ENCODE results near the gene SLFN11.

DNA sequence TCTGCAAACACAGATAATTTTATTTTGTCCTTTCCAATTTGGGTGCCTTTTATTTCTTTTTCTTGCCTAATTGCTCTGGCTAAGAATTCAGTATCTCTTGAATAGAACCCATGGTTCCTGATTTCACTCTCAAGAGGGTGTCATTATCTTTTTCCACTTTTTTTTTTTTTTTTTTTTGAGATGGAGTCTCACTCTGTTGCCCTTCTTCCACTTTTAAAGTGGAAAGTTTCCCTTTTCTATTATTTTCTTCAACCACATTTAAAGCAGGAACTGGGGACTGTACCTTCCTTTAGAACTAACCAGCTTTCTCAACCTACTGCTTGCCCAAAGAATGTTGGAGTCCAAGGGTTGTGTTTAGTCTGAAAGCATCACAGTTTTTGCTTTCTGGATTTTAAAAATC lies 31.1 kb downstream of the SLFN11 start:
- TF ChIP-seq, protein P1, sequence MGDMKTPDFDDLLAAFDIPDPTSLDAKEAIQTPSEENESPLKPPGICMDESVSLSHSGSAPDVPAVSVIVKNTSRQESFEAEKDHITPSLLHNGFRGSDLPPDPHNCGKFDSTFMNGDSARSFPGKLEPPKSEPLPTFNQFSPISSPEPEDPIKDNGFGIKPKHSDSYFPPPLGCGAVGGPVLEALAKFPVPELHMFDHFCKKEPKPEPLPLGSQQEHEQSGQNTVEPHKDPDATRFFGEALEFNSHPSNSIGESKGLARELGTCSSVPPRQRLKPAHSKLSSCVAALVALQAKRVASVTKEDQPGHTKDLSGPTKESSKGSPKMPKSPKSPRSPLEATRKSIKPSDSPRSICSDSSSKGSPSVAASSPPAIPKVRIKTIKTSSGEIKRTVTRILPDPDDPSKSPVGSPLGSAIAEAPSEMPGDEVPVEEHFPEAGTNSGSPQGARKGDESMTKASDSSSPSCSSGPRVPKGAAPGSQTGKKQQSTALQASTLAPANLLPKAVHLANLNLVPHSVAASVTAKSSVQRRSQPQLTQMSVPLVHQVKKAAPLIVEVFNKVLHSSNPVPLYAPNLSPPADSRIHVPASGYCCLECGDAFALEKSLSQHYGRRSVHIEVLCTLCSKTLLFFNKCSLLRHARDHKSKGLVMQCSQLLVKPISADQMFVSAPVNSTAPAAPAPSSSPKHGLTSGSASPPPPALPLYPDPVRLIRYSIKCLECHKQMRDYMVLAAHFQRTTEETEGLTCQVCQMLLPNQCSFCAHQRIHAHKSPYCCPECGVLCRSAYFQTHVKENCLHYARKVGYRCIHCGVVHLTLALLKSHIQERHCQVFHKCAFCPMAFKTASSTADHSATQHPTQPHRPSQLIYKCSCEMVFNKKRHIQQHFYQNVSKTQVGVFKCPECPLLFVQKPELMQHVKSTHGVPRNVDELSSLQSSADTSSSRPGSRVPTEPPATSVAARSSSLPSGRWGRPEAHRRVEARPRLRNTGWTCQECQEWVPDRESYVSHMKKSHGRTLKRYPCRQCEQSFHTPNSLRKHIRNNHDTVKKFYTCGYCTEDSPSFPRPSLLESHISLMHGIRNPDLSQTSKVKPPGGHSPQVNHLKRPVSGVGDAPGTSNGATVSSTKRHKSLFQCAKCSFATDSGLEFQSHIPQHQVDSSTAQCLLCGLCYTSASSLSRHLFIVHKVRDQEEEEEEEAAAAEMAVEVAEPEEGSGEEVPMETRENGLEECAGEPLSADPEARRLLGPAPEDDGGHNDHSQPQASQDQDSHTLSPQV (IDR thresholded peaks at IDR 0.05), result no peak
- TF ChIP-seq JUN (IDR thresholded peaks at IDR 0.05; ENCODE audit: borderline replicate concordance, low read depth, low read length) (no peak), JUN (CRISPR knock-in tag; IDR thresholded peaks at IDR 0.05; ENCODE audit: borderline replicate concordance) (no peak), RFX5 (IDR thresholded peaks at IDR 0.05; ENCODE audit: low read depth, low read length) (no peak), POLR2AphosphoS5 (IDR thresholded peaks at IDR 0.05; ENCODE audit: control insufficient read depth, insufficient read depth, low read depth, low read length) (no peak), EGR1 (conservative IDR thresholded peaks at IDR 0.05) (no peak), KLF10 (CRISPR knock-in tag; IDR thresholded peaks at IDR 0.05) (no peak), SP1 (CRISPR knock-in tag; IDR thresholded peaks at IDR 0.05) (no peak), POLR2A (conservative IDR thresholded peaks at IDR 0.05) (no peak), EP300 (IDR thresholded peaks at IDR 0.05; ENCODE audit: low read length) (no peak), NRF1 (conservative IDR thresholded peaks at IDR 0.05 in 1 of 2, IDR thresholded peaks at IDR 0.05 in 1 of 2) (no peak)

Data from K562 (cell line).